ENCODE measurements around the gene SRMS. TPM values are rescaled to one million over a fixed set of nuclear protein-coding genes. Genes with fewer than 3 reads are reported as not detected.
A peak's percentile ranks its signal among the peaks of the same experiment; 100 is the strongest.

SRMS gene
- total and polyA plus RNA-seq, 2 donors from 2014 or later, result 0.38 TPM; not detected in 1

DNA sequence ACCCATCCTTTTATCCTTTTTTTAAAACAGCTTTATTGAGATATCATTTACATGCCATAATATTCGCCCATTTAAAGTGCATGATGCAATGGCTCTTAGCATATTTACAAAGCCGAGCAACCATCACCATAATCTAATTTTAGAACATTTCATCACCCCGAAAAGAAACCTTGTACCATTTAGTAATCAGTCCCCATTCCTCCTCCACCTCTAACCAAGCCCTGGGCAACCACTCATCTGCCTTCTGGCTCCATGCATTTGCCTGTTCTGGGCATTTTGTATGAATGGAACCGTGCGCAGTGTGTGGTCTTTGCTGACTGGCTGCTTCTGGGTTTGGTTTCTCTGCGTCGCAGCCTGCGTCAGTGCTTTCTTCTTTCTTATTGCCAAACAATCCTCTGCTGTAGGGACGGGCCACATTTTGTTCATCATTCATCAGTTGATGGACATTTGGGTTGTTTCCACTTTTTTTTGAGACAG lies 38.4 kb downstream of the SRMS start:
- no peaks in the 10 kb centered on the region for H3K4me1 ChIP-seq (ENCODE audit: control insufficient read depth in 2 of 3, insufficient read depth in 2 of 3, low read depth in 1 of 3, low read length in 3 of 3)
- no peak overlapping the region for H3K4me3 ChIP-seq (ENCODE audit: low read length in 3 of 3)
- TF ChIP-seq, protein P1, sequence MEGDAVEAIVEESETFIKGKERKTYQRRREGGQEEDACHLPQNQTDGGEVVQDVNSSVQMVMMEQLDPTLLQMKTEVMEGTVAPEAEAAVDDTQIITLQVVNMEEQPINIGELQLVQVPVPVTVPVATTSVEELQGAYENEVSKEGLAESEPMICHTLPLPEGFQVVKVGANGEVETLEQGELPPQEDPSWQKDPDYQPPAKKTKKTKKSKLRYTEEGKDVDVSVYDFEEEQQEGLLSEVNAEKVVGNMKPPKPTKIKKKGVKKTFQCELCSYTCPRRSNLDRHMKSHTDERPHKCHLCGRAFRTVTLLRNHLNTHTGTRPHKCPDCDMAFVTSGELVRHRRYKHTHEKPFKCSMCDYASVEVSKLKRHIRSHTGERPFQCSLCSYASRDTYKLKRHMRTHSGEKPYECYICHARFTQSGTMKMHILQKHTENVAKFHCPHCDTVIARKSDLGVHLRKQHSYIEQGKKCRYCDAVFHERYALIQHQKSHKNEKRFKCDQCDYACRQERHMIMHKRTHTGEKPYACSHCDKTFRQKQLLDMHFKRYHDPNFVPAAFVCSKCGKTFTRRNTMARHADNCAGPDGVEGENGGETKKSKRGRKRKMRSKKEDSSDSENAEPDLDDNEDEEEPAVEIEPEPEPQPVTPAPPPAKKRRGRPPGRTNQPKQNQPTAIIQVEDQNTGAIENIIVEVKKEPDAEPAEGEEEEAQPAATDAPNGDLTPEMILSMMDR (IDR thresholded peaks at IDR 0.05; ENCODE audit: borderline replicate concordance, extremely low read depth, insufficient read depth), result no peak
- no peak overlapping the region for H3K27ac ChIP-seq (ENCODE audit: low read depth in 2 of 2, low read length in 2 of 2)
- H3K9ac ChIP-seq (ENCODE audit: low read length in 3 of 3), result no peak overlapping the region
- H3K9me3 ChIP-seq (ENCODE audit: control insufficient read depth in 2 of 3, insufficient read depth in 1 of 3, low read length in 3 of 3), result peaks cover 0 to 14% (median 0%) of the 10 kb centered on the region in 3 donors
- no peaks in the 10 kb centered on the region for H3K36me3 ChIP-seq (ENCODE audit: control insufficient read depth in 2 of 3, insufficient read depth in 3 of 3, low read length in 3 of 3)
- FAIRE-seq, result no peak
- DNase-seq, result peak in 1 of 5 donors; percentile 13
- intact Hi-C loops (cut with DNase I), result no loop called here
- H3K27me3 ChIP-seq (ENCODE audit: control insufficient read depth, insufficient read depth, low read length), result no peaks in the 10 kb centered on the region

DNA sequence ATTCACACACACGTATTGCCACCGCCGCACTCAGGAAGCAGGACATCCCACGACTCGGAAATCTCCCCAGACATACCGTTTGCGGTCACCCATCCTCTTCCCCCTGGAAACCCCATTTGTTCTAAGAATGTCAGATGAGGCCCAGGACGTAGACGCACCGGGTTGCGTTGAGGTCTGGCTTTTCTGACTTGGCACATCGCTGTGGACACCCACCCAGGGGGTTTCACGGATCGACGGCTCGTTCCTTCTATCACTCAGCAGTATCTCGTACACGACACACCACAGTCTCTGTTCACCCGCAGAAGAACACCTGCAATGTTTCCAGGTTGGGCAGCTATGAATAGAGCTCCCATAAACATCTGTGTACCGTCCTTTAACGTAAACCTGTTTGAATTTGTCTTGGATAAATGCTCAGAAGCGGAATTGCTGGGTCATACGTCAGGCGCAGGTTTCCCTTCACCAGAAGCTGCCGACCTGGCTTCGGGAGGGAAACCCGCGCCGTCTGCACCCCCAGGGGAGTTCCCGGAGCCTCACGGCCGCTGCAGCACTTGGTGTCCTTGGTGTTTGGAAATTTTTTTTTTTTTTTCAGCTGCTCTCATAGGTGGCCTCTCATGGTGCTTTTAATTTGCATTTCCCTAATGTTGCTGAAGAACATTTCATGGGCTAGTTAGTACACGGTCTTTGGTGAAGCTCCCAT lies 39.3 kb downstream of the SRMS start:
- no peaks in the 10 kb centered on the region for H3K27me3 ChIP-seq (ENCODE audit: control insufficient read depth, insufficient read depth, low read length)
- TF ChIP-seq, protein P1 (IDR thresholded peaks at IDR 0.05; ENCODE audit: borderline replicate concordance, extremely low read depth, insufficient read depth), result no peak
- H3K4me1 ChIP-seq (ENCODE audit: control insufficient read depth in 2 of 3, insufficient read depth in 2 of 3, low read depth in 1 of 3, low read length in 3 of 3), result no peaks in the 10 kb centered on the region
- H3K27ac ChIP-seq (ENCODE audit: low read depth in 2 of 2, low read length in 2 of 2), result no peak overlapping the region
- intact Hi-C loops (cut with DNase I), result no loop called here
- no peak overlapping the region for H3K9ac ChIP-seq (ENCODE audit: low read length in 3 of 3)
- no peak overlapping the region for H3K4me3 ChIP-seq (ENCODE audit: low read length in 3 of 3)
- H3K36me3 ChIP-seq (ENCODE audit: control insufficient read depth in 2 of 3, insufficient read depth in 3 of 3, low read length in 3 of 3), result no peaks in the 10 kb centered on the region
- DNase-seq, result peak in 1 of 5 donors; percentile 45
- peaks cover 0 to 14% (median 0%) of the 10 kb centered on the region in 3 donors for H3K9me3 ChIP-seq (ENCODE audit: control insufficient read depth in 2 of 3, insufficient read depth in 1 of 3, low read length in 3 of 3)
- no peak for FAIRE-seq

DNA sequence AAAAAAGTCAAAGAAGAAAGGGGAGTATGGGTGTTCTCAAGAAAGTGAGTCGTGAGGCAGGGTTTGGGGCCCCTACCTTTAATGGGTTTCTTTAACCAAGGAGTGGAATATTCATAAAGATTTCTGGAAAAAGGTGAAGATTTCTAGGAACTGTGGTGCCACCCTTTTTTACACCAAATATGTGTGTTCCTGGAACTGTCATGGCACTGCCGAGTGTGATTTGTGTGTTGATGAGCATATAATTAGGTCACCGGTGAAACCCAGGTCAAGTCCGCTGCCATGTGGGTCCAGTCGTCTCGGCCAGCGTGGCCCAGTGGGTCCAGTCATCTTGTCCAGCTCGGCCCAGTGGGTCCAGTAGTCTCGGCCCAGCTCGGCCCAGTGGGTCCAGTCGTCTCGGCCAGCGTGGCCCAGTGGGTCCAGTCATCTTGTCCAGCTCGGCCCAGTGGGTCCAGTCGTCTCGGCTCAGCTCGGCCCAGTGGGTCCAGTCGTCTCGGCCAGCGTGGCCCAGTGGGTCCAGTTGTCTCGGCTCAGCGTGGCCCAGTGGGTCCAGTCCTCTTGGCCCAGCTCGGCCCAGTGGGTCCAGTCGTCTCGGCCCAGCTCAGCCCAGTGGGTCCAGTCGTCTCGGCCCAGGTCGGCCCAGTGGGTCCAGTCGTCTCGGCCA lies 40.3 kb downstream of the SRMS start:
- DNase-seq (peak in 1 of 5 donors; percentile 61), FAIRE-seq (no peak)
- Histone ChIP-seq H3K4me3 (ENCODE audit: low read length in 3 of 3) (no peak overlapping the region), H3K4me1 (ENCODE audit: control insufficient read depth in 2 of 3, insufficient read depth in 2 of 3, low read depth in 1 of 3, low read length in 3 of 3) (no peaks in the 10 kb centered on the region), H3K36me3 (ENCODE audit: control insufficient read depth in 2 of 3, insufficient read depth in 3 of 3, low read length in 3 of 3) (no peaks in the 10 kb centered on the region), H3K27me3 (ENCODE audit: control insufficient read depth, insufficient read depth, low read length) (no peaks in the 10 kb centered on the region), H3K27ac (ENCODE audit: low read depth in 2 of 2, low read length in 2 of 2) (no peak overlapping the region), H3K9ac (ENCODE audit: low read length in 3 of 3) (no peak overlapping the region), H3K9me3 (ENCODE audit: control insufficient read depth in 2 of 3, insufficient read depth in 1 of 3, low read length in 3 of 3) (peaks cover 0 to 14% (median 0%) of the 10 kb centered on the region in 3 donors)
- TF ChIP-seq, protein P1 (IDR thresholded peaks at IDR 0.05; ENCODE audit: borderline replicate concordance, extremely low read depth, insufficient read depth), result no peak
- intact Hi-C loops (cut with DNase I), result no loop called here
